ENCODE measurements around the gene MOG. TPM values are rescaled to one million over a fixed set of nuclear protein-coding genes. Genes with fewer than 3 reads are reported as not detected.
"Not testable (repeated sequence)": the region's sequence is repeated elsewhere in the genome, so short reads cannot be mapped to it uniquely, and the experiment has no call there.

MOG gene
- total and polyA plus RNA-seq, 4 donors, result not detected

GRCh38 chr6:29661071-29661470, 4.2 kb downstream of the MOG start:
- no peak overlapping the region for H3K27ac ChIP-seq (ENCODE audit: low read depth in 1 of 2, low read length in 2 of 2)
- H3K36me3 ChIP-seq (ENCODE audit: control insufficient read depth in 4 of 4, insufficient read depth in 3 of 4, low read depth in 1 of 4, low read length in 3 of 4), result no peaks in the 10 kb centered on the region
- H3K4me3 ChIP-seq (ENCODE audit: low read depth in 1 of 3, low read length in 3 of 3), result no peak overlapping the region
- H3K9ac ChIP-seq (ENCODE audit: low read depth in 1 of 2, low read length in 2 of 2), result no peak overlapping the region
- H3K4me1 ChIP-seq (ENCODE audit: control insufficient read depth in 4 of 4, insufficient read depth in 4 of 4, low read length in 3 of 4), result no peaks in the 10 kb centered on the region
- peaks cover 0 to 3% (median 3%) of the 10 kb centered on the region in 4 donors for H3K27me3 ChIP-seq (ENCODE audit: control insufficient read depth in 4 of 4, insufficient read depth in 4 of 4, low read length in 3 of 4)
- TF ChIP-seq TAF1 (conservative IDR thresholded peaks at IDR 0.05) (no peak), GABPA (IDR thresholded peaks at IDR 0.05 in 1 of 2, conservative IDR thresholded peaks at IDR 0.05 in 1 of 2) (no peak), JUND (IDR thresholded peaks at IDR 0.05) (no peak), FOXA1 (IDR thresholded peaks at IDR 0.05) (no peak), RAD21 (IDR thresholded peaks at IDR 0.05) (no peak), HNF4G (IDR thresholded peaks at IDR 0.05) (no peak), EGR1 (IDR thresholded peaks at IDR 0.05; ENCODE audit: low read depth in 2 of 2) (no peak), HNF4A (conservative IDR thresholded peaks at IDR 0.05) (no peak), YY1 (IDR thresholded peaks at IDR 0.05) (no peak), RXRA (IDR thresholded peaks at IDR 0.05) (no peak), NR2F2 (IDR thresholded peaks at IDR 0.05) (no peak), CTCF (IDR thresholded peaks at IDR 0.05; ENCODE audit: low read depth, low read length, missing input control) (no peak), SP1 (IDR thresholded peaks at IDR 0.05) (no peak), REST (IDR thresholded peaks at IDR 0.05) (no peak), FOXA2 (IDR thresholded peaks at IDR 0.05) (no peak), ZBTB33 (IDR thresholded peaks at IDR 0.05) (no peak)
- TF ChIP-seq, protein P1, sequence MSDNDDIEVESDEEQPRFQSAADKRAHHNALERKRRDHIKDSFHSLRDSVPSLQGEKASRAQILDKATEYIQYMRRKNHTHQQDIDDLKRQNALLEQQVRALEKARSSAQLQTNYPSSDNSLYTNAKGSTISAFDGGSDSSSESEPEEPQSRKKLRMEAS (IDR thresholded peaks at IDR 0.05), result no peak
- TF ChIP-seq, protein P2, sequence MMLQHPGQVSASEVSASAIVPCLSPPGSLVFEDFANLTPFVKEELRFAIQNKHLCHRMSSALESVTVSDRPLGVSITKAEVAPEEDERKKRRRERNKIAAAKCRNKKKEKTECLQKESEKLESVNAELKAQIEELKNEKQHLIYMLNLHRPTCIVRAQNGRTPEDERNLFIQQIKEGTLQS (IDR thresholded peaks at IDR 0.05), result no peak
- WGBS, result 76% methylated on average over 3 of the region's 3 CpGs
- DNase-seq (ENCODE audit: low spot score), result no peak
- H3K9me3 ChIP-seq (ENCODE audit: control insufficient read depth in 4 of 4, low read length in 3 of 4), result no peaks in the 10 kb centered on the region

GRCh38 chr6:29661502-29662141, 4.7 kb downstream of the MOG start:
- H3K4me3 ChIP-seq (ENCODE audit: low read depth in 1 of 3, low read length in 3 of 3); DNase-seq (ENCODE audit: low spot score); H3K9me3 ChIP-seq (ENCODE audit: control insufficient read depth in 4 of 4, low read length in 3 of 4); H3K27me3 ChIP-seq (ENCODE audit: control insufficient read depth in 4 of 4, insufficient read depth in 4 of 4, low read length in 3 of 4); H3K4me1 ChIP-seq (ENCODE audit: control insufficient read depth in 4 of 4, insufficient read depth in 4 of 4, low read length in 3 of 4); H3K27ac ChIP-seq (ENCODE audit: low read depth in 1 of 2, low read length in 2 of 2); H3K36me3 ChIP-seq (ENCODE audit: control insufficient read depth in 4 of 4, insufficient read depth in 3 of 4, low read depth in 1 of 4, low read length in 3 of 4); H3K9ac ChIP-seq (ENCODE audit: low read depth in 1 of 2, low read length in 2 of 2): not testable (repeated sequence)
- WGBS, result 47% methylated on average over 14 of the region's 14 CpGs

Measured in liver (tissue), 9 donors.